Keratinocyte (primary cell): ENCODE results near the gene C4BPA.

Experiments used
- EZH2 ChIP-seq: IDR thresholded peaks from one replicate; pipeline ENCODE4 v1.6.1; 2012; ENCODE audit warnings: inconsistent platforms, mild to moderate bottlenecking, low read length, moderate library complexity
- TF ChIP-seq, protein P1 (sequence below), 3 experiments: IDR thresholded peaks in 1 of 3; conservative IDR thresholded peaks in 1 of 3; optimal IDR thresholded peaks in 1 of 3; 2 replicates in 2 of 3; 3 replicates in 1 of 3; pipeline versions ENCODE3 to v1.5.1; 2011; ENCODE audit warnings: low read length in 3 of 3, mild to moderate bottlenecking in 3 of 3, moderate library complexity in 2 of 3, control low read depth in 1 of 3, inconsistent platforms in 1 of 3; ENCODE audit not compliant: insufficient read depth in 2 of 3; ENCODE audit errors: extremely low read depth in 1 of 3

DNA sequence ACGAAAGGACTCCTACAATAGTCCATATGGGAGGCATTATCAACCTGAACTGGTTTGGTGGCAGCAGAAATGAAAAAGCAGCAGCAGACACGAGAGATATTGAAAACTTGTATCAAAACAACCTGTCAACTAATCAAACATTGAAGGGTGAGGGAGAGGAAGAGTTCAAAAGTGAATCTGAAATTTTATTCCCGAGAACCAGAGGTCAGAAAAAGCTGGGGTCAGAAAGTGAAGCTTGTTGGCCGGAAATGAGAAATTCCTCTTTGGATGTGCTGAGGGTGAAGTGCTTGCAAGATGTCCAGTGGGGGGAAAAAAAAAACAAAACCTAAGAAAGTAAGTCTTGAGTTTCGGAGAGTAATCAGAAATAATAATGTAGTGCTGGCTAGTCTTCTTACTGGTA is 1.9 kb upstream of the C4BPA start:
- TF ChIP-seq, protein P1, sequence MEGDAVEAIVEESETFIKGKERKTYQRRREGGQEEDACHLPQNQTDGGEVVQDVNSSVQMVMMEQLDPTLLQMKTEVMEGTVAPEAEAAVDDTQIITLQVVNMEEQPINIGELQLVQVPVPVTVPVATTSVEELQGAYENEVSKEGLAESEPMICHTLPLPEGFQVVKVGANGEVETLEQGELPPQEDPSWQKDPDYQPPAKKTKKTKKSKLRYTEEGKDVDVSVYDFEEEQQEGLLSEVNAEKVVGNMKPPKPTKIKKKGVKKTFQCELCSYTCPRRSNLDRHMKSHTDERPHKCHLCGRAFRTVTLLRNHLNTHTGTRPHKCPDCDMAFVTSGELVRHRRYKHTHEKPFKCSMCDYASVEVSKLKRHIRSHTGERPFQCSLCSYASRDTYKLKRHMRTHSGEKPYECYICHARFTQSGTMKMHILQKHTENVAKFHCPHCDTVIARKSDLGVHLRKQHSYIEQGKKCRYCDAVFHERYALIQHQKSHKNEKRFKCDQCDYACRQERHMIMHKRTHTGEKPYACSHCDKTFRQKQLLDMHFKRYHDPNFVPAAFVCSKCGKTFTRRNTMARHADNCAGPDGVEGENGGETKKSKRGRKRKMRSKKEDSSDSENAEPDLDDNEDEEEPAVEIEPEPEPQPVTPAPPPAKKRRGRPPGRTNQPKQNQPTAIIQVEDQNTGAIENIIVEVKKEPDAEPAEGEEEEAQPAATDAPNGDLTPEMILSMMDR (optimal IDR thresholded peaks at IDR 0.05 in 1 of 3, IDR thresholded peaks at IDR 0.05 in 1 of 3, conservative IDR thresholded peaks at IDR 0.05 in 1 of 3; ENCODE audit: extremely low read depth in 1 of 3, insufficient read depth in 2 of 3, low read length in 3 of 3): no peak
- no peak for TF ChIP-seq EZH2
